ENCODE measurements around the gene SPRR2A. TPM values are rescaled to one million over a fixed set of nuclear protein-coding genes. Genes with fewer than 3 reads are reported as not detected.

Gene SPRR2A
- total RNA-seq = not detected in 2 replicates

GRCh38 chr1:153057375-153057774 is at the start of gene SPRR2A:
TSS of gene SPRR2A (minus strand) at chr1:153057512. CDS start at chr1:153056735, 777 bp downstream.
- TF ChIP-seq, protein P1, sequence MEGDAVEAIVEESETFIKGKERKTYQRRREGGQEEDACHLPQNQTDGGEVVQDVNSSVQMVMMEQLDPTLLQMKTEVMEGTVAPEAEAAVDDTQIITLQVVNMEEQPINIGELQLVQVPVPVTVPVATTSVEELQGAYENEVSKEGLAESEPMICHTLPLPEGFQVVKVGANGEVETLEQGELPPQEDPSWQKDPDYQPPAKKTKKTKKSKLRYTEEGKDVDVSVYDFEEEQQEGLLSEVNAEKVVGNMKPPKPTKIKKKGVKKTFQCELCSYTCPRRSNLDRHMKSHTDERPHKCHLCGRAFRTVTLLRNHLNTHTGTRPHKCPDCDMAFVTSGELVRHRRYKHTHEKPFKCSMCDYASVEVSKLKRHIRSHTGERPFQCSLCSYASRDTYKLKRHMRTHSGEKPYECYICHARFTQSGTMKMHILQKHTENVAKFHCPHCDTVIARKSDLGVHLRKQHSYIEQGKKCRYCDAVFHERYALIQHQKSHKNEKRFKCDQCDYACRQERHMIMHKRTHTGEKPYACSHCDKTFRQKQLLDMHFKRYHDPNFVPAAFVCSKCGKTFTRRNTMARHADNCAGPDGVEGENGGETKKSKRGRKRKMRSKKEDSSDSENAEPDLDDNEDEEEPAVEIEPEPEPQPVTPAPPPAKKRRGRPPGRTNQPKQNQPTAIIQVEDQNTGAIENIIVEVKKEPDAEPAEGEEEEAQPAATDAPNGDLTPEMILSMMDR (IDR thresholded peaks at IDR 0.05; ENCODE audit: insufficient read depth, low read depth, low read length) = no peak
- DNase-seq (ENCODE audit: low read depth) = no peak
- H3K4me3 ChIP-seq (ENCODE audit: low read depth, low read length) = no peak within 1 kb of the TSS

DNA sequence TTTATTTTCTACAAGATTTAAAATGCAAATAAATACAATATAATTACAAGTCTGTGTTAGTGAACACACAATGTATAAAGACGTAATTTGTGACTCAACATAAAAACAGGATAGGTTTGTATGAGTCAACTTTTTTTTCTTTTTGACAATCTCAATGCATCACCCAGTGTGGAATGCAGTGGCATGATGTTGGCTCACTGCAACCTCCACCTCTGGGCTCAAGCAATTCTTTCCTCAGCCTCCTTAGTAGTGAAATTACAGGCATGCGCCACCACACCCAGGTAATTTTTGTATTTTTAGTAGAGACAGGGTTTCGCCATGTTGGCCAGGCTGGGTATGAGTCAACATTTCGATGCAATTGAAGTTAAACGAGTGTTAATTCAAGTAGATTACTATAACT is 42.9 kb upstream of the SPRR2A start:
- TF ChIP-seq, protein P1 (IDR thresholded peaks at IDR 0.05; ENCODE audit: insufficient read depth, low read depth, low read length) = no peak
- no peak overlapping the region for H3K4me3 ChIP-seq (ENCODE audit: low read depth, low read length)
- no peak for DNase-seq (ENCODE audit: low read depth)

- TF ChIP-seq, protein P1 (IDR thresholded peaks at IDR 0.05; ENCODE audit: insufficient read depth, low read depth, low read length) = no peak
- no peak overlapping the region for H3K4me3 ChIP-seq (ENCODE audit: low read depth, low read length)
- no peak for DNase-seq (ENCODE audit: low read depth)
These were observed 42.2 kb upstream of the SPRR2A start for GRCh38 chr1:153099461-153100045.

- TF ChIP-seq, protein P1 (IDR thresholded peaks at IDR 0.05; ENCODE audit: insufficient read depth, low read depth, low read length) = no peak
- DNase-seq (ENCODE audit: low read depth) = no peak
- H3K4me3 ChIP-seq (ENCODE audit: low read depth, low read length) = no peak overlapping the region
These were observed 38.5 kb upstream of the SPRR2A start for GRCh38 chr1:153095764-153096163.

- H3K4me3 ChIP-seq (ENCODE audit: low read depth, low read length) = no peak within 1 kb of the TSS
- DNase-seq (ENCODE audit: low read depth) = no peak
- TF ChIP-seq, protein P1 (IDR thresholded peaks at IDR 0.05; ENCODE audit: insufficient read depth, low read depth, low read length) = no peak
These were observed 37.1 kb upstream of the SPRR2A start, which contains the start of gene SPRR2E for GRCh38 chr1:153094426-153094825. TSS of gene SPRR2E (minus strand) at chr1:153094526. CDS start at chr1:153093751, 775 bp downstream.

DNA sequence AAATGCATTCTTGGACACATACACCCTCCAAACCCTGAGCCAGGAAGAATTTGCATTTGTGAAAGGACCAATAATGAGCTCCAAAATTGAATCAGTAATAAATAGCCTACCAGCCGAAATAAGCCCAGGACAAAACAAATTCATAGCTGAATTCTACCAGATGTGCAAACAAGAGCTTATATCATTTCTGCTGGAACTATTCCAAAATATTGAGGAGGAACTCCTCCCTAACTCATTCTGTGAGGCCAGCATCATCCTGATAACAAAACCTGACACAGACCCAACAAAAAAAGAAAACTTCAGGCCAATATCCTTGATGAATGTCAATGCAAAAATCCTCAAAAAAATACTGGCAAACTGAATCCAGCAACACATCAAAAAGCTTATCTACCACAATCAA is 30.3 kb upstream of the SPRR2A start:
- TF ChIP-seq, protein P1 (IDR thresholded peaks at IDR 0.05; ENCODE audit: insufficient read depth, low read depth, low read length) = no peak
- no peak for DNase-seq (ENCODE audit: low read depth)
- no peak overlapping the region for H3K4me3 ChIP-seq (ENCODE audit: low read depth, low read length)

- DNase-seq (ENCODE audit: low read depth) = no peak
- no peak overlapping the region for H3K4me3 ChIP-seq (ENCODE audit: low read depth, low read length)
- TF ChIP-seq, protein P1 (IDR thresholded peaks at IDR 0.05; ENCODE audit: insufficient read depth, low read depth, low read length) = no peak
These were observed 24.4 kb upstream of the SPRR2A start for GRCh38 chr1:153081736-153082135.

Measured in fibroblast of villous mesenchyme (primary cell).